ENCODE results near the gene CDC45. TPM values are rescaled to one million over a fixed set of nuclear protein-coding genes. Genes with fewer than 3 reads are reported as not detected.

The CDC45 gene
- total RNA-seq, 2 experiments from 2014 or later, result 103 to 111 TPM

DNA sequence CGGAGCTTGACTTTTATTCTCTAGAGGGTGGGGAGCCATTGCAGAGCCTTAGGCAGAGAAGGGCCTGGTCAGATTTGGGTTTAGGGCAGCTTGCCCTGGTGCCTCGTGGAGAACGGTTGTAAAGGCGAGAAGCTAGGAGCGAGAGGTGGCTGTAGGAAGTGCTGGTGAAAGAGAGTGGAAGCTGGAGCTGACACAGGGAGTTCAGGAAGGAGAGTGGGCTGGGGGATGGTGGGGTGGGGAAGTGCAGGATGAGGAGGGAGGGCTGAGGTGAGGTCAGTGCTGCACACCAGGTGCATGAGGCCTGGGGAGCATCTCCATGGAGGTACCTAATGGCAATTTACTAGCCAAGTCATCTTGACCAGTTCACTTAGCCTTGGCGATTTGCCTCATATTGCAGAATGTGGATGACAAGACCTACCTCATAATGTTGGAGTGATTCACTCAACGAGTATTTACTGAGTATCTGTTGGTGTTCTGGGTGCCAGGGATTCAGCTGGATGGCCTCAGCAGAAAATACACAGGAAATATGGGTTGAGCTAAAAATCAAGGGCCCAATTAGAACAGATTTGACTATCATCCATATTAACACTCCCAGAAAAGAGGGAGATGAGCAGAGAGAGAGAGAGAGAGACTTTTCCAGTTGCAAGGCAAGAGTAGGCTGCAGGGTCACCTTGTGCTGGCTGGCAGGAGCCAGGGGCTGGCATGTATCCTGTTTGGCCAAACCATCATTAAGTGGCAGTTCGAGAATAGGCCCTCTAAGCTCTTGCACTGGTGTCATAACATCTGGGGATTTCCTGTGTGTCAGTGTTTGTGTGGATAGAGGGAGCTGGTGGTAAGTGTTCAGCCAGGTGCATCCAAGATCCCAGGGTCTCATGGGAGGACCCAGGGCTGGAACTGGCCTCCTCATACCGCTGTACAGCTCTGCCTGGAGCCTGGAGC is 88.9 kb downstream of the CDC45 start:
- H3K4me1 Mint-ChIP-seq, result no peaks in the 10 kb centered on the region
- ATAC-seq (no peak), DNase-seq (no peak)
- CTCF ChIA-PET, result interaction anchor here (0.9 to 1.2 kb wide), 4 partner anchors 11 to 61 kb away, joined by 3 to 4 read pairs (median 4); no protein-coding TSS in a partner anchor
- no peaks in the 10 kb centered on the region for H3K36me3 Mint-ChIP-seq (ENCODE audit: low read depth)
- H3K9me3 Mint-ChIP-seq (ENCODE audit: low read depth), result no peaks in the 10 kb centered on the region
- POLR2A ChIA-PET, result no interaction called here
- no peaks in the 10 kb centered on the region for H3K27me3 Mint-ChIP-seq
- no peak overlapping the region for H3K4me3 Mint-ChIP-seq
- intact Hi-C loops (cut with DNase I, micrococcal nuclease), result no loop called here
- no peak overlapping the region for H3K27ac Mint-ChIP-seq

DNA sequence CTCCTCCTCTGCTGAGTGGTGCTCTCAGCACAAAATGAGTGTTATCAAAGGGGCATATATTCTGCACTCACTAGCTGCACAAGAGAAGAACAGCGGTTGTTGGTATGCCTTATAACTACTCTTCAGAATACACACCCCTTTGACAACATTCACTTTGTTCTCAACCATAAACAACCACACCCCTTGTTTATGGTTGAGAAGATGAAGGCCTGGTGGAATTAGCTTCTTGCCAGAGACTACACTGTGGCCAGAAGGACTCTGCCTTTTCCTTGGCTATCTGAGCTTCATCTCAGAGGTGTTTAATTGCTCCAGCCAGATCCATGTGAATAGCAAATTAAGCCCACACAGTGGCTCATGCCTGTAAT is 89.5 kb downstream of the CDC45 start:
- no peaks in the 10 kb centered on the region for H3K9me3 Mint-ChIP-seq (ENCODE audit: low read depth)
- no peaks in the 10 kb centered on the region for H3K27me3 Mint-ChIP-seq
- ChIA-PET CTCF (interaction anchor here (0.9 to 1.2 kb wide), 3 partner anchors 14 to 61 kb away, joined by 3 to 4 read pairs (median 4); no protein-coding TSS in a partner anchor), POLR2A (no interaction called here)
- DNase-seq, result no peak
- ATAC-seq, result no peak
- intact Hi-C loops (cut with DNase I, micrococcal nuclease), result no loop called here
- H3K4me1 Mint-ChIP-seq, result no peaks in the 10 kb centered on the region
- no peaks in the 10 kb centered on the region for H3K36me3 Mint-ChIP-seq (ENCODE audit: low read depth)
- no peak overlapping the region for H3K27ac Mint-ChIP-seq
- no peak overlapping the region for H3K4me3 Mint-ChIP-seq

GRCh38 chr22:19569976-19570375 is 90.3 kb downstream of the CDC45 start:
- Mint-ChIP-seq H3K4me3 (no peak overlapping the region), H3K27me3 (no peaks in the 10 kb centered on the region), H3K36me3 (ENCODE audit: low read depth) (no peaks in the 10 kb centered on the region), H3K27ac (no peak overlapping the region), H3K9me3 (ENCODE audit: low read depth) (no peaks in the 10 kb centered on the region), H3K4me1 (no peaks in the 10 kb centered on the region)
- ChIA-PET POLR2A (no interaction called here), CTCF (no interaction called here)
- intact Hi-C loops (cut with DNase I, micrococcal nuclease), result no loop called here
- ATAC-seq (no peak), DNase-seq (no peak)

Other genes starting within 250 kb of the CDC45 start
- gene CLTCL1, start 188.2 kb upstream of the CDC45 start, total RNA-seq, result 1 to 10 TPM in 1 of 2 experiments, under 1 TPM in 1; 0.76 to 1.2 TPM
- 10 to 100 TPM; 25.5 to 31.2 TPM for gene HIRA, start 48.2 kb upstream of the CDC45 start, total RNA-seq
- 10 to 100 TPM; 34.1 to 34.4 TPM for gene MRPL40, start 47.4 kb upstream of the CDC45 start, total RNA-seq
- gene C22orf39, start 32.2 kb upstream of the CDC45 start, total RNA-seq, result 10 to 100 TPM; 21.9 to 22.2 TPM
- gene UFD1, start 727 bp upstream of the CDC45 start, total RNA-seq, result 100 to 1,000 TPM in 1 of 2 experiments, 10 to 100 TPM in 1; 78.4 to 109 TPM
- not detected for gene CLDN5, start 44.5 kb downstream of the CDC45 start, total RNA-seq
- gene SEPTIN5, start 234.6 kb downstream of the CDC45 start, total RNA-seq, result 1 to 10 TPM in 1 of 2 experiments, under 1 TPM in 1; 0.94 to 1.5 TPM
- not detected for gene GP1BB, start 243.6 kb downstream of the CDC45 start, total RNA-seq

All from activated CD4-positive, alpha-beta T cell treated with anti-CD3 and anti-CD28 coated beads for 36 hours (primary cell).